ENCODE measurements around the gene ZNF747.

Gene ZNF747

DNA sequence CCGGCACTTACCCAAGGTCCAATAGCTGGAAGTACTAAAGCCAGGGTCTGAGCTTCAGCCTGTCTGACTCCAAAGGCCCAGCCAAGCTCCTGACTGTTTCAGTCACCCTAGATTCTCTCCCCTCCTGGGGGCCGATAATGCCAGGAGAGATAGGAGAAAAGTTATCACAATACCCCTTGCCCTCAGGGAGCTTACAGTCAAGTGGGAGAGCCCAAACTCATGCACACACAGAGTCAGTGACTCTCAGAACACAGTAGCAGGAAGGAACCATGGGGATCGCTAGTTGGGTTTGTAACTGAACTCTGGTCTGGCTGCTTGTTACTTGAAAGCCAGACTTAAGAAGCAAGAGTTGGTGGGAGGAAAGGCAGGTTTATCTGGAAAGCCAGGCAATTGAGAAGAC is 23.1 kb downstream of the ZNF747 start:
- TF ChIP-seq, protein P1, sequence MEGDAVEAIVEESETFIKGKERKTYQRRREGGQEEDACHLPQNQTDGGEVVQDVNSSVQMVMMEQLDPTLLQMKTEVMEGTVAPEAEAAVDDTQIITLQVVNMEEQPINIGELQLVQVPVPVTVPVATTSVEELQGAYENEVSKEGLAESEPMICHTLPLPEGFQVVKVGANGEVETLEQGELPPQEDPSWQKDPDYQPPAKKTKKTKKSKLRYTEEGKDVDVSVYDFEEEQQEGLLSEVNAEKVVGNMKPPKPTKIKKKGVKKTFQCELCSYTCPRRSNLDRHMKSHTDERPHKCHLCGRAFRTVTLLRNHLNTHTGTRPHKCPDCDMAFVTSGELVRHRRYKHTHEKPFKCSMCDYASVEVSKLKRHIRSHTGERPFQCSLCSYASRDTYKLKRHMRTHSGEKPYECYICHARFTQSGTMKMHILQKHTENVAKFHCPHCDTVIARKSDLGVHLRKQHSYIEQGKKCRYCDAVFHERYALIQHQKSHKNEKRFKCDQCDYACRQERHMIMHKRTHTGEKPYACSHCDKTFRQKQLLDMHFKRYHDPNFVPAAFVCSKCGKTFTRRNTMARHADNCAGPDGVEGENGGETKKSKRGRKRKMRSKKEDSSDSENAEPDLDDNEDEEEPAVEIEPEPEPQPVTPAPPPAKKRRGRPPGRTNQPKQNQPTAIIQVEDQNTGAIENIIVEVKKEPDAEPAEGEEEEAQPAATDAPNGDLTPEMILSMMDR (IDR thresholded peaks at IDR 0.05; ENCODE audit: low read depth, low read length), result no peak
- DNase-seq (ENCODE audit: extremely low read depth, low read depth), result no peak

- TF ChIP-seq, protein P1 (IDR thresholded peaks at IDR 0.05; ENCODE audit: low read depth, low read length), result no peak
- no peak for DNase-seq (ENCODE audit: extremely low read depth, low read depth)
These were observed 24.2 kb downstream of the ZNF747 start for GRCh38 chr16:30510376-30510938.

DNA sequence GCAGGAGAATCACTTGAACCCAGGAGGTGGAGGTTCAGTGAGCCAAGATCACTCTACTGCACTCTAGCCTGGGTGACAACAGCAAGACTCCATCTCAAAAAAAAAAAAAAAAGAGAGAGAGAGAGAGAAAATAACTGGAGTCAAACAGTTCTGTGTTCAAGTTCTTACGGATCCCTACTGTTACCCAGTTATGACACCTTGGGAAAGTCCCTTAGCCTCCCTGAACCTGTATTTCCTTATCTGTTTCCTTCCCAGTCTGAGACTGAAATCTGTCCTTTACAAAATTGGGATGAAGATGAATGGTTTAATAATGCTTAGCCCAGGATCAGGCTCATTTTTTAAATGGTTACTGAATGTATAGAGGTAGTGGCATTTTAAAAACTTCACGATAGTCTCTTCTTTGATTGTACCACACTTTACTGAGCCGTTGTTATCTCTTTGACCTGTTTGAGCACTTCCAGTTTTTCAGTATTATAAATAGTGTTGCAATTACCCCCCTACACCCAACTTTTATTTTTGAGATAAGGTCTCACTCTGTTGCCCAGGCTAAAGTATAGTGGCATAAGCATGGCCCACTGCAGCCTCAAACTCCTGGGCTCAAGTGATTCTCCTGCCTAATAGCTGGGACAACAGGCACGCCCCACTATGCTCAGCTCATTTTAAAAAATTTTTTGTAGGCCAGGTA is 25.4 kb downstream of the ZNF747 start:
- TF ChIP-seq, protein P1 (IDR thresholded peaks at IDR 0.05; ENCODE audit: low read depth, low read length), result no peak
- no peak for DNase-seq (ENCODE audit: extremely low read depth, low read depth)

- no peak for DNase-seq (ENCODE audit: extremely low read depth, low read depth)
- TF ChIP-seq, protein P1 (IDR thresholded peaks at IDR 0.05; ENCODE audit: low read depth, low read length), result no peak
These were observed 31.0 kb downstream of the ZNF747 start for GRCh38 chr16:30503403-30504296.

GRCh38 chr16:30499284-30499683 is 35.4 kb downstream of the ZNF747 start:
- DNase-seq (ENCODE audit: extremely low read depth, low read depth), result no peak
- TF ChIP-seq, protein P1 (IDR thresholded peaks at IDR 0.05; ENCODE audit: low read depth, low read length), result no peak

DNA sequence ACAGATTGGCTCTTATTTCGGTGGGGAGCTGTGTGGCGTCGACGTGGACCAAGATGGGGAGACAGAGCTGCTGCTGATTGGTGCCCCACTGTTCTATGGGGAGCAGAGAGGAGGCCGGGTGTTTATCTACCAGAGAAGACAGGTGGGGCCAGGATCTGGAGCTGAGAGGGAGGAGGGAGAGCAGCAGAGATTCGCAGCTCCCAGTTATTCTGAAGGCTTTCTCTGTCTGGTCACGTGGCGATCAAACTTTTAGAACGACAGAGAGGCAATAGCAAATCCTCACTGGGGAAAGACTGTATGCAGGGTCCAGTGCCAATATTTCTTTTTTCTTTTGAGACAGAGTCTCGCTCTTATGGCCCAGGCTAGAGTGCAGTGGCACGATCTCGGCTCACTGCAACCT is 39.9 kb downstream of the ZNF747 start:
- no peak for DNase-seq (ENCODE audit: extremely low read depth, low read depth)
- TF ChIP-seq, protein P1 (IDR thresholded peaks at IDR 0.05; ENCODE audit: low read depth, low read length), result no peak

Data from AG09319 (cell line).